PC-9 (cell line): ENCODE data around the gene KRTAP4-11. TPM values are rescaled to one million over a fixed set of nuclear protein-coding genes. Genes with fewer than 3 reads are reported as not detected.
"Not testable (repeated sequence)": the region's sequence is repeated elsewhere in the genome, so short reads cannot be mapped to it uniquely, and the experiment has no call there.

ENCODE experiments used
- BruUV-seq: library from RNA; stranded (reverse); fragments of 400-500 nt; replicated peaks from 2 replicates; lab custom pipeline; 2021; lab: Mats Ljungman, UMichigan
- CTCF ChIA-PET: fragments of 300-600 bp; sonication (Branson Sonifier 250); formaldehyde crosslinking; loops from one replicate; lab custom pipeline; 2022; ENCODE audit warnings: antibody characterized with exemption; lab: Charles Lee
- POLR2A ChIA-PET: fragments of 300-600 bp; sonication (Branson Sonifier 250); formaldehyde crosslinking; loops from one replicate; lab custom pipeline; 2022; ENCODE audit warnings: antibody characterized with exemption; ENCODE audit not compliant: unreplicated experiment; lab: Charles Lee
- DNase-seq, 2 experiments: peaks; one replicate each; pipeline versions ENCODE4 v3.0.0 to v3.0.0-alpha.2; 2015 to 2022; ENCODE audit warnings: mixed read lengths in 1 of 2
- H2AFZ ChIP-seq: fragments of 200-600 bp; sonication (generic); 2 replicates; pipeline ENCODE4 v1.8.1; 2017; ENCODE audit warnings: antibody characterized with exemption
- H3F3A ChIP-seq: fragments of 200-600 bp; sonication (generic); 2 replicates; pipeline ENCODE4 v1.8.1; 2017; ENCODE audit warnings: antibody characterized with exemption, mild to moderate bottlenecking, low read depth; ENCODE audit not compliant: insufficient read depth
- H3K27ac ChIP-seq: fragments of 200-600 bp; sonication (generic); 2 replicates; pipeline ENCODE4 v1.6.1; 2016; ENCODE audit warnings: mixed run types
- H3K27me3 ChIP-seq: fragments of 200-600 bp; sonication (generic); 2 replicates; pipeline ENCODE4 v1.6.1; 2016; ENCODE audit warnings: low read depth, mixed run types; ENCODE audit not compliant: insufficient read depth
- H3K36me3 ChIP-seq: fragments of 200-600 bp; sonication (generic); 2 replicates; pipeline ENCODE4 v1.6.1; 2016; ENCODE audit warnings: low read depth, mixed run types
- H3K4me1 ChIP-seq: fragments of 200-600 bp; sonication (generic); replicated peaks from 2 replicates; pipeline ENCODE4 v1.6.1; 2016; ENCODE audit warnings: mixed run types; ENCODE audit not compliant: insufficient read depth
- H3K4me2 ChIP-seq: fragments of 200-600 bp; sonication (generic); 2 replicates; pipeline ENCODE4 v1.6.1; 2017; ENCODE audit warnings: mixed run types
- H3K4me3 ChIP-seq: fragments of 200-600 bp; sonication (generic); 2 replicates; pipeline ENCODE4 v1.6.1; 2016; ENCODE audit warnings: mixed run types
- H3K79me2 ChIP-seq: fragments of 200-600 bp; sonication (generic); 2 replicates; pipeline ENCODE4 v1.6.1; 2017; ENCODE audit warnings: low read depth, mixed run types
- H3K9me2 ChIP-seq: fragments of 200-600 bp; sonication (generic); 2 replicates; pipeline ENCODE4 v1.8.1; 2017; ENCODE audit warnings: mild to moderate bottlenecking; ENCODE audit not compliant: insufficient read depth
- H3K9me3 ChIP-seq: fragments of 200-600 bp; sonication (generic); 2 replicates; pipeline ENCODE4 v1.8.1; 2016; ENCODE audit warnings: low read depth; ENCODE audit not compliant: insufficient read depth
- H4K20me1 ChIP-seq: fragments of 200-600 bp; sonication (generic); 2 replicates; pipeline ENCODE4 v1.8.1; 2017; ENCODE audit not compliant: insufficient read depth
- CTCF ChIP-seq: fragments of 200-600 bp; sonication (generic); conservative IDR thresholded peaks from 2 replicates; pipeline ENCODE4 v1.6.1; 2017; ENCODE audit warnings: mixed run types, antibody characterized with exemption, mild to moderate bottlenecking, moderate library complexity
- EZH2 ChIP-seq: fragments of 200-600 bp; sonication (generic); IDR thresholded peaks from 2 replicates; pipeline ENCODE4 v1.8.0; 2017; ENCODE audit warnings: antibody characterized with exemption, low read depth
- intact Hi-C: fragments of 100-400 bp; cut with micrococcal nuclease; formaldehyde crosslinking; loops from one replicate; pipeline ENCODE4 v1.10.0; 2022; ENCODE audit not compliant: unreplicated experiment
- total RNA-seq: library from RNA; stranded (reverse); gene quantifications from 2 replicates; pipeline ENCODE4 v1.2.3, GENCODE V29; 2021

Gene KRTAP4-11
- total RNA-seq, 1 experiment from 2014 or later: not detected

- CTCF ChIA-PET: no interaction called here
- Histone ChIP-seq H3K4me3 (no peak within 1 kb of the TSS), H4K20me1 (no peaks in the 10 kb centered on the region), H3K9me2 (no peaks in the 10 kb centered on the region), H2AFZ (no peak within 1 kb of the TSS), H3K4me2 (no peak within 1 kb of the TSS), H3K27ac (no peak within 1 kb of the TSS), H3K9me3 (no peaks in the 10 kb centered on the region; the same call in 1 of the 2 replicates), H3K27me3 (no peaks in the 10 kb centered on the region), H3K79me2 (no peaks in the 10 kb centered on the region), H3K36me3 (no peaks in the 10 kb centered on the region), H3F3A (0 out of 2 replicates have a peak, but pooled peaks cover 5% of the 10 kb centered on the region), H3K4me1 (no peaks in the 10 kb centered on the region)
- no peak for DNase-seq
- POLR2A ChIA-PET: no interaction called here
- BruUV-seq: no TSS peak
- intact Hi-C loops: no loop called here
- TF ChIP-seq CTCF (no peak), EZH2 (no peak)
Measured at GRCh38 chr17:41160648-41161047, 42.5 kb upstream of the KRTAP4-11 start, which contains the start of gene KRTAP4-4. TSS of gene KRTAP4-4 (minus strand) at chr17:41160748. CDS start at chr17:41160691, 57 bp downstream.

GRCh38 chr17:41160190-41160589, 42.0 kb upstream of the KRTAP4-11 start:
- DNase-seq, H4K20me1 ChIP-seq, BruUV-seq, H2AFZ ChIP-seq, POLR2A ChIA-PET, H3K9me3 ChIP-seq, H3K36me3 ChIP-seq, H3K27ac ChIP-seq, intact Hi-C loops, CTCF ChIA-PET, H3K4me1 ChIP-seq, H3F3A ChIP-seq, H3K4me2 ChIP-seq, H3K9me2 ChIP-seq, H3K27me3 ChIP-seq, H3K4me3 ChIP-seq, H3K79me2 ChIP-seq: not testable (repeated sequence)

GRCh38 chr17:41153856-41154255, 35.7 kb upstream of the KRTAP4-11 start:
- intact Hi-C loops: no loop called here
- BruUV-seq: no TSS peak
- Histone ChIP-seq H2AFZ (no peak overlapping the region), H3F3A (no peaks in the 10 kb centered on the region), H3K4me1 (no peaks in the 10 kb centered on the region), H3K27me3 (no peaks in the 10 kb centered on the region), H3K4me3 (no peak overlapping the region), H3K9me3 (peaks cover 3% of the 10 kb centered on the region; the same call in 1 of the 2 replicates), H4K20me1 (no peaks in the 10 kb centered on the region), H3K27ac (no peak overlapping the region), H3K79me2 (no peaks in the 10 kb centered on the region), H3K36me3 (no peaks in the 10 kb centered on the region), H3K4me2 (no peak overlapping the region), H3K9me2 (no peaks in the 10 kb centered on the region)
- ChIA-PET POLR2A (no interaction called here), CTCF (no interaction called here)
- no peak for TF ChIP-seq EZH2
- no peak for TF ChIP-seq CTCF
- DNase-seq: no peak

- intact Hi-C loops: no loop called here
Measured at GRCh38 chr17:41151525-41151924, 33.4 kb upstream of the KRTAP4-11 start.

More at GRCh38 chr17:41151525-41151924, 33.4 kb upstream of the KRTAP4-11 start:
- H3K79me2 ChIP-seq: no peaks in the 10 kb centered on the region
- ChIA-PET POLR2A (no interaction called here), CTCF (no interaction called here)
- no peaks in the 10 kb centered on the region for H4K20me1 ChIP-seq
- H3K9me3 ChIP-seq: peaks cover 3% of the 10 kb centered on the region; the same call in 1 of the 2 replicates
- H3K27me3 ChIP-seq: no peaks in the 10 kb centered on the region
- no peak overlapping the region for H2AFZ ChIP-seq
- no peak overlapping the region for H3K4me2 ChIP-seq
- H3K9me2 ChIP-seq: no peaks in the 10 kb centered on the region
- H3K27ac ChIP-seq: no peak overlapping the region
- H3K36me3 ChIP-seq: no peaks in the 10 kb centered on the region
- no peaks in the 10 kb centered on the region for H3F3A ChIP-seq
- TF ChIP-seq EZH2 (no peak), CTCF (no peak)
- no peak for DNase-seq
- H3K4me3 ChIP-seq: no peak overlapping the region
- no TSS peak for BruUV-seq
- no peaks in the 10 kb centered on the region for H3K4me1 ChIP-seq
